HTR-8/SVneo (cell line): ENCODE results near the gene CT45A5.
"Not testable (repeated sequence)": the region's sequence is repeated elsewhere in the genome, so short reads cannot be mapped to it uniquely, and the experiment has no call there.

Source experiments
- DNase-seq: peaks from one replicate; pipeline ENCODE4 v3.0.0; 2011; ENCODE audit warnings: low spot score, mixed read lengths; ENCODE audit not compliant: insufficient read length
- FAIRE-seq: peaks from 2 replicates; lab custom pipeline; 2011; peaks lifted over from hg19 to GRCh38; lab: Jason Lieb, UNC

CT45A5 gene

GRCh38 chrX:135785403-135785802 lies at the start of gene CT45A5:
Gene CT45A5 (minus strand): TSS chrX:135785503. CDS start chrX:135781729, 3,774 bp downstream.
- DNase-seq, FAIRE-seq: not testable (repeated sequence)

GRCh38 chrX:135819912-135820311 lies 34.6 kb upstream of the CT45A5 start, which contains the start of gene CT45A2:
Gene CT45A2 (minus strand): TSS chrX:135820012. CDS start chrX:135816265, 3,747 bp downstream.
- DNase-seq, FAIRE-seq: not testable (repeated sequence)

- DNase-seq, FAIRE-seq: not testable (repeated sequence)
Measured at GRCh38 chrX:135802687-135803086, 17.4 kb upstream of the CT45A5 start, which contains the start of gene CT45A6. Gene CT45A6 (minus strand): TSS chrX:135802787. CDS start chrX:135798993, 3,794 bp downstream.

- FAIRE-seq, DNase-seq: not testable (repeated sequence)
Measured at GRCh38 chrX:135768091-135768490, 17.2 kb downstream of the CT45A5 start, which contains the start of gene CT45A3. Gene CT45A3 (minus strand): TSS chrX:135768191. CDS start chrX:135764444, 3,747 bp downstream.

GRCh38 chrX:135744739-135745138 lies 40.6 kb downstream of the CT45A5 start:
- FAIRE-seq, DNase-seq: not testable (repeated sequence)

- FAIRE-seq (no peak), DNase-seq (no peak)
Measured at GRCh38 chrX:135741192-135741715, 44.0 kb downstream of the CT45A5 start.

- FAIRE-seq (no peak), DNase-seq (no peak)
Measured at GRCh38 chrX:135740681-135741149, 44.6 kb downstream of the CT45A5 start.

- FAIRE-seq (no peak), DNase-seq (no peak)
Measured at GRCh38 chrX:135737366-135738071, 47.8 kb downstream of the CT45A5 start.

GRCh38 chrX:135734666-135735065 lies 50.6 kb downstream of the CT45A5 start:
- DNase-seq = not testable (repeated sequence)

More at GRCh38 chrX:135734666-135735065, 50.6 kb downstream of the CT45A5 start:
- FAIRE-seq = not testable (repeated sequence)
